GM13976 (cell line): ENCODE measurements around the gene ARL5B.

Experiments
- DNase-seq: peaks from one replicate; pipeline ENCODE4 v3.0.0; 2012; ENCODE audit warnings: low spot score
- CTCF ChIP-seq: IDR thresholded peaks from 2 replicates; pipeline ENCODE4 v1.5.1; 2012; ENCODE audit warnings: borderline replicate concordance, mild to moderate bottlenecking; ENCODE audit not compliant: insufficient read depth; ENCODE audit errors: extremely low read depth, missing control alignments, control extremely low read depth
- in situ Hi-C: fragments of 300-500 bp; cut with MboI; formaldehyde crosslinking; loops from one replicate; pipeline ENCODE4 v1.12.0; 2022; ENCODE audit warnings: low sequenced_read_pairs, mixed read lengths, inconsistent platforms; ENCODE audit not compliant: unreplicated experiment

Gene ARL5B

GRCh38 chr10:18680754-18681153 is 21.5 kb downstream of the ARL5B start:
- DNase-seq: no peak
- no peak for TF ChIP-seq CTCF
- in situ Hi-C loops: no loop called here

GRCh38 chr10:18681366-18681765 is 22.1 kb downstream of the ARL5B start:
- TF ChIP-seq CTCF: no peak
- DNase-seq: no peak
- in situ Hi-C loops: no loop called here

- DNase-seq: no peak
- TF ChIP-seq CTCF: no peak
- in situ Hi-C loops: no loop called here
Observed at GRCh38 chr10:18681971-18682411, 22.8 kb downstream of the ARL5B start.

GRCh38 chr10:18683427-18683826 is 24.2 kb downstream of the ARL5B start:
- in situ Hi-C loops: no loop called here
- DNase-seq: no peak
- no peak for TF ChIP-seq CTCF

- no peak for DNase-seq
- in situ Hi-C loops: no loop called here
- TF ChIP-seq CTCF: no peak
Observed at GRCh38 chr10:18684416-18684815, 25.2 kb downstream of the ARL5B start.

- no peak for DNase-seq
Observed at GRCh38 chr10:18684953-18685352, 25.7 kb downstream of the ARL5B start.

More at GRCh38 chr10:18684953-18685352, 25.7 kb downstream of the ARL5B start:
- no peak for TF ChIP-seq CTCF
- in situ Hi-C loops: no loop called here
